ENCODE results near the gene ZNF605. TPM values are rescaled to one million over a fixed set of nuclear protein-coding genes. Genes with fewer than 3 reads are reported as not detected.
A peak's percentile ranks its signal among the peaks of the same experiment; 100 is the strongest.

Gene ZNF605
- total and polyA plus RNA-seq, 10 of the 15 experiments (the other 5 are each of a cell fraction or from before 2014, with no cell fraction given), result 0.95 to 4.8 (median 2.5) TPM

DNA sequence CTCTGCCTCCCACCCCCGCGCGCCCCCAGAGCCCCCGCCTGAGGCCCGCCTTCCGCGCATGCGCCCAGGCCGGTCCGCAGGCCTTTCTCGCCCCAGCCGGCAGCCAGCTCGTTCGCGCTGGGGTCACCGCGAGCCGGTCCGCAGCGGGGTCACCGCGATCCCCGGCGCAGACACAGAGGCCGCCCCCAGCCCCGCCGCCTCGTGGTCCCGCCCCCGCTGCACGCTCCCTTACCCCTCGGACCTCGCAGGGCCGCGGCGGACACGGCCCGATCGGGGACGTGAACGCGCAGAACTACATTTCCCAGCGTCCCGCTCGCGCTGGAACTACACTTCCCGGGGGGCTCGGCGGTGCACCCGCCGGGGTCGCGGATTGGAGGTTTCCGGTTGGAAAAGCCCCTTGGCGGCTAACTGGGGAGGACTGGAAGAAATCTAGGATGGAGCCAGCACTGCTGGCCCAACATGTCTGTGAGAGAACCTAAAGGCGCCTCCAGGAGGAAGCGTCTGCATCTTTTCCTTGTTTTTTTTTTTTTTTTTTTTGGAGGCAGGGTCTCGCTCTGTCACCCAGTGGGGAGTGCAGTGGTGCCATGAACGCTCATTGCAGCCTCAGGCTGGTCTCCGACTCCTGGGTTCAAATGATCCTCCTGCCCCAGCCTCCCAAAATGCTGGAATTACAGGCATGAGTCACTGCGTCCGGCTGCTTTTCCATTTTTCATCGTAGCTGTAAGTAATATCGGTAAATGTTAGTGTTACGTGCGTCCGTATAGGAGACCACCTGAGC lies at the start of gene ZNF605 (continued):
- TF ChIP-seq, protein P1, sequence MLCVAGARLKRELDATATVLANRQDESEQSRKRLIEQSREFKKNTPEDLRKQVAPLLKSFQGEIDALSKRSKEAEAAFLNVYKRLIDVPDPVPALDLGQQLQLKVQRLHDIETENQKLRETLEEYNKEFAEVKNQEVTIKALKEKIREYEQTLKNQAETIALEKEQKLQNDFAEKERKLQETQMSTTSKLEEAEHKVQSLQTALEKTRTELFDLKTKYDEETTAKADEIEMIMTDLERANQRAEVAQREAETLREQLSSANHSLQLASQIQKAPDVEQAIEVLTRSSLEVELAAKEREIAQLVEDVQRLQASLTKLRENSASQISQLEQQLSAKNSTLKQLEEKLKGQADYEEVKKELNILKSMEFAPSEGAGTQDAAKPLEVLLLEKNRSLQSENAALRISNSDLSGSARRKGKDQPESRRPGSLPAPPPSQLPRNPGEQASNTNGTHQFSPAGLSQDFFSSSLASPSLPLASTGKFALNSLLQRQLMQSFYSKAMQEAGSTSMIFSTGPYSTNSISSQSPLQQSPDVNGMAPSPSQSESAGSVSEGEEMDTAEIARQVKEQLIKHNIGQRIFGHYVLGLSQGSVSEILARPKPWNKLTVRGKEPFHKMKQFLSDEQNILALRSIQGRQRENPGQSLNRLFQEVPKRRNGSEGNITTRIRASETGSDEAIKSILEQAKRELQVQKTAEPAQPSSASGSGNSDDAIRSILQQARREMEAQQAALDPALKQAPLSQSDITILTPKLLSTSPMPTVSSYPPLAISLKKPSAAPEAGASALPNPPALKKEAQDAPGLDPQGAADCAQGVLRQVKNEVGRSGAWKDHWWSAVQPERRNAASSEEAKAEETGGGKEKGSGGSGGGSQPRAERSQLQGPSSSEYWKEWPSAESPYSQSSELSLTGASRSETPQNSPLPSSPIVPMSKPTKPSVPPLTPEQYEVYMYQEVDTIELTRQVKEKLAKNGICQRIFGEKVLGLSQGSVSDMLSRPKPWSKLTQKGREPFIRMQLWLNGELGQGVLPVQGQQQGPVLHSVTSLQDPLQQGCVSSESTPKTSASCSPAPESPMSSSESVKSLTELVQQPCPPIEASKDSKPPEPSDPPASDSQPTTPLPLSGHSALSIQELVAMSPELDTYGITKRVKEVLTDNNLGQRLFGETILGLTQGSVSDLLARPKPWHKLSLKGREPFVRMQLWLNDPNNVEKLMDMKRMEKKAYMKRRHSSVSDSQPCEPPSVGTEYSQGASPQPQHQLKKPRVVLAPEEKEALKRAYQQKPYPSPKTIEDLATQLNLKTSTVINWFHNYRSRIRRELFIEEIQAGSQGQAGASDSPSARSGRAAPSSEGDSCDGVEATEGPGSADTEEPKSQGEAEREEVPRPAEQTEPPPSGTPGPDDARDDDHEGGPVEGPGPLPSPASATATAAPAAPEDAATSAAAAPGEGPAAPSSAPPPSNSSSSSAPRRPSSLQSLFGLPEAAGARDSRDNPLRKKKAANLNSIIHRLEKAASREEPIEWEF (IDR thresholded peaks at IDR 0.05; ENCODE audit: insufficient replicate concordance, low read depth, low read length), result no peak
- TF ChIP-seq IKZF1 (conservative IDR thresholded peaks at IDR 0.05) (peak; percentile 99), CREM (IDR thresholded peaks at IDR 0.05; ENCODE audit: low read depth) (peak; percentile 93), TCF3 (IDR thresholded peaks at IDR 0.05; ENCODE audit: borderline replicate concordance, insufficient read depth, low read depth, low read length) (no peak), RFX5 (IDR thresholded peaks at IDR 0.05; ENCODE audit: low read depth, low read length) (no peak), MEF2B (IDR thresholded peaks at IDR 0.05; ENCODE audit: partially characterized antibody, poor library complexity, severe bottlenecking) (no peak), BMI1 (IDR thresholded peaks at IDR 0.05; ENCODE audit: borderline replicate concordance) (no peak), YY1 (IDR thresholded peaks at IDR 0.05; ENCODE audit: low read depth, low read length) (peak; percentile 87), NFYB (IDR thresholded peaks at IDR 0.05; ENCODE audit: insufficient read depth, low read depth, low read length) (peak; percentile 50; the same call in 1 of the 2 replicates), TCF7 (IDR thresholded peaks at IDR 0.05; ENCODE audit: borderline replicate concordance) (no peak), RUNX3 (IDR thresholded peaks at IDR 0.05; ENCODE audit: low read length) (peak; percentile 67), MYC (IDR thresholded peaks at IDR 0.05; ENCODE audit: insufficient read depth, insufficient read length, insufficient replicate concordance, low read length, severe bottlenecking) (no peak), CEBPB (IDR thresholded peaks at IDR 0.05; ENCODE audit: borderline replicate concordance in 1 of 2, low read depth in 2 of 2, low read length in 2 of 2) (no peak), ZZZ3 (IDR thresholded peaks at IDR 0.05; ENCODE audit: control insufficient read depth, insufficient read length, low read depth) (no peak), POU2F2 (IDR thresholded peaks at IDR 0.05; ENCODE audit: borderline replicate concordance, low read depth, low read length) (peak; percentile 23; the same call in 1 of the 3 replicates)
- TF ChIP-seq, protein P2, sequence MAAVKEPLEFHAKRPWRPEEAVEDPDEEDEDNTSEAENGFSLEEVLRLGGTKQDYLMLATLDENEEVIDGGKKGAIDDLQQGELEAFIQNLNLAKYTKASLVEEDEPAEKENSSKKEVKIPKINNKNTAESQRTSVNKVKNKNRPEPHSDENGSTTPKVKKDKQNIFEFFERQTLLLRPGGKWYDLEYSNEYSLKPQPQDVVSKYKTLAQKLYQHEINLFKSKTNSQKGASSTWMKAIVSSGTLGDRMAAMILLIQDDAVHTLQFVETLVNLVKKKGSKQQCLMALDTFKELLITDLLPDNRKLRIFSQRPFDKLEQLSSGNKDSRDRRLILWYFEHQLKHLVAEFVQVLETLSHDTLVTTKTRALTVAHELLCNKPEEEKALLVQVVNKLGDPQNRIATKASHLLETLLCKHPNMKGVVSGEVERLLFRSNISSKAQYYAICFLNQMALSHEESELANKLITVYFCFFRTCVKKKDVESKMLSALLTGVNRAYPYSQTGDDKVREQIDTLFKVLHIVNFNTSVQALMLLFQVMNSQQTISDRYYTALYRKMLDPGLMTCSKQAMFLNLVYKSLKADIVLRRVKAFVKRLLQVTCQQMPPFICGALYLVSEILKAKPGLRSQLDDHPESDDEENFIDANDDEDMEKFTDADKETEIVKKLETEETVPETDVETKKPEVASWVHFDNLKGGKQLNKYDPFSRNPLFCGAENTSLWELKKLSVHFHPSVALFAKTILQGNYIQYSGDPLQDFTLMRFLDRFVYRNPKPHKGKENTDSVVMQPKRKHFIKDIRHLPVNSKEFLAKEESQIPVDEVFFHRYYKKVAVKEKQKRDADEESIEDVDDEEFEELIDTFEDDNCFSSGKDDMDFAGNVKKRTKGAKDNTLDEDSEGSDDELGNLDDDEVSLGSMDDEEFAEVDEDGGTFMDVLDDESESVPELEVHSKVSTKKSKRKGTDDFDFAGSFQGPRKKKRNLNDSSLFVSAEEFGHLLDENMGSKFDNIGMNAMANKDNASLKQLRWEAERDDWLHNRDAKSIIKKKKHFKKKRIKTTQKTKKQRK (IDR thresholded peaks at IDR 0.05; ENCODE audit: low read depth, low read length), result no peak
- TF ChIP-seq, protein P3, sequence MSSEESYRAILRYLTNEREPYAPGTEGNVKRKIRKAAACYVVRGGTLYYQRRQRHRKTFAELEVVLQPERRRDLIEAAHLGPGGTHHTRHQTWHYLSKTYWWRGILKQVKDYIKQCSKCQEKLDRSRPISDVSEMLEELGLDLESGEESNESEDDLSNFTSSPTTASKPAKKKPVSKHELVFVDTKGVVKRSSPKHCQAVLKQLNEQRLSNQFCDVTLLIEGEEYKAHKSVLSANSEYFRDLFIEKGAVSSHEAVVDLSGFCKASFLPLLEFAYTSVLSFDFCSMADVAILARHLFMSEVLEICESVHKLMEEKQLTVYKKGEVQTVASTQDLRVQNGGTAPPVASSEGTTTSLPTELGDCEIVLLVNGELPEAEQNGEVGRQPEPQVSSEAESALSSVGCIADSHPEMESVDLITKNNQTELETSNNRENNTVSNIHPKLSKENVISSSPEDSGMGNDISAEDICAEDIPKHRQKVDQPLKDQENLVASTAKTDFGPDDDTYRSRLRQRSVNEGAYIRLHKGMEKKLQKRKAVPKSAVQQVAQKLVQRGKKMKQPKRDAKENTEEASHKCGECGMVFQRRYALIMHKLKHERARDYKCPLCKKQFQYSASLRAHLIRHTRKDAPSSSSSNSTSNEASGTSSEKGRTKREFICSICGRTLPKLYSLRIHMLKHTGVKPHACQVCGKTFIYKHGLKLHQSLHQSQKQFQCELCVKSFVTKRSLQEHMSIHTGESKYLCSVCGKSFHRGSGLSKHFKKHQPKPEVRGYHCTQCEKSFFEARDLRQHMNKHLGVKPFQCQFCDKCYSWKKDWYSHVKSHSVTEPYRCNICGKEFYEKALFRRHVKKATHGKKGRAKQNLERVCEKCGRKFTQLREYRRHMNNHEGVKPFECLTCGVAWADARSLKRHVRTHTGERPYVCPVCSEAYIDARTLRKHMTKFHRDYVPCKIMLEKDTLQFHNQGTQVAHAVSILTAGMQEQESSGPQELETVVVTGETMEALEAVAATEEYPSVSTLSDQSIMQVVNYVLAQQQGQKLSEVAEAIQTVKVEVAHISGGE (CRISPR knock-in tag; IDR thresholded peaks at IDR 0.05), result no peak

Measured in GM12878 (cell line).